Glutamatergic neuron (in vitro differentiated cells): ENCODE measurements around the gene PADI2. TPM values are rescaled to one million over a fixed set of nuclear protein-coding genes. Genes with fewer than 3 reads are reported as not detected.

ENCODE experiments used
- DNase-seq: peaks from one replicate; pipeline ENCODE4 v3.0.0; 2022
- H3K27ac Mint-ChIP-seq: one replicate; pipeline ENCODE4 v1.8.0; 2020; ENCODE audit warnings: mild to moderate bottlenecking, mixed read lengths, inconsistent platforms; ENCODE audit not compliant: unreplicated experiment
- H3K27me3 Mint-ChIP-seq: one replicate; pipeline ENCODE4 v1.8.0; 2020; ENCODE audit warnings: mild to moderate bottlenecking, moderate library complexity, mixed read lengths, inconsistent platforms; ENCODE audit not compliant: unreplicated experiment
- H3K36me3 Mint-ChIP-seq: one replicate; pipeline ENCODE4 v1.8.0; 2020; ENCODE audit warnings: mild to moderate bottlenecking, mixed read lengths, inconsistent platforms; ENCODE audit not compliant: unreplicated experiment
- H3K4me1 Mint-ChIP-seq: one replicate; pipeline ENCODE4 v1.8.0; 2020; ENCODE audit warnings: mild to moderate bottlenecking, low read depth, mixed read lengths, inconsistent platforms; ENCODE audit not compliant: unreplicated experiment
- H3K4me3 Mint-ChIP-seq: one replicate; pipeline ENCODE4 v1.8.0; 2020; ENCODE audit warnings: mild to moderate bottlenecking, mixed read lengths, inconsistent platforms; ENCODE audit not compliant: unreplicated experiment
- H3K9me3 Mint-ChIP-seq: one replicate; pipeline ENCODE4 v1.8.0; 2020; ENCODE audit warnings: mild to moderate bottlenecking, moderate library complexity, mixed read lengths, inconsistent platforms; ENCODE audit not compliant: unreplicated experiment
- CTCF ChIP-seq: fragments of 200-600 bp; sonication (generic); IDR thresholded peaks from one replicate; pipeline ENCODE4 v1.5.0; 2021; ENCODE audit not compliant: partially characterized antibody, unreplicated experiment
- total RNA-seq: library from RNA; stranded (reverse); fragmentation: NEBNext Ultra II Directional; extraction: Animal tissue kit (Norgen Biotek cat#: 25700); gene quantifications from one replicate; pipeline ENCODE4 v1.2.1, GENCODE V29; 2021; ENCODE audit not compliant: unreplicated experiment

Gene PADI2
- total RNA-seq, 1 donor from 2014 or later = 0.74 TPM

DNA sequence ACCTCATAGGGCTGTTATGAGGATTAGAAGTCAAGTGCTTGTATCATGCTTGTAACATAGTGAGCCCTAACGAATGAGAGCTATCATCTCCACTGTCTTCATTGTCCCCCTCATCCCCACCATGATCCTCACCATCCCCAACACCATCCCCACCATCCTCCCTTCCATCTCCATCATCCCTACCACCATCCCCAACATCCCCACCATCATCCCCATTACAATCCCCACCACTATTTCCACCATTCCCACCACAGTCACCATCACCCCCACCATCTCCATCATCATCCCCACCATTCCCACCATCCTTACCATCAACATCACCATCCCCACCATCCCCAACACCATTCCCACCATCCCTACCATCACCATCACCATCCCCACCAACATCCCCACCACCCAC, 46.6 kb upstream of the PADI2 start:
- Mint-ChIP-seq H3K4me3 (no peak overlapping the region), H3K36me3 (peaks cover 4% of the 10 kb centered on the region), H3K27ac (no peak overlapping the region), H3K9me3 (peaks cover 1% of the 10 kb centered on the region), H3K27me3 (peaks cover 11% of the 10 kb centered on the region), H3K4me1 (no peaks in the 10 kb centered on the region)
- no peak for TF ChIP-seq CTCF
- no peak for DNase-seq

DNA sequence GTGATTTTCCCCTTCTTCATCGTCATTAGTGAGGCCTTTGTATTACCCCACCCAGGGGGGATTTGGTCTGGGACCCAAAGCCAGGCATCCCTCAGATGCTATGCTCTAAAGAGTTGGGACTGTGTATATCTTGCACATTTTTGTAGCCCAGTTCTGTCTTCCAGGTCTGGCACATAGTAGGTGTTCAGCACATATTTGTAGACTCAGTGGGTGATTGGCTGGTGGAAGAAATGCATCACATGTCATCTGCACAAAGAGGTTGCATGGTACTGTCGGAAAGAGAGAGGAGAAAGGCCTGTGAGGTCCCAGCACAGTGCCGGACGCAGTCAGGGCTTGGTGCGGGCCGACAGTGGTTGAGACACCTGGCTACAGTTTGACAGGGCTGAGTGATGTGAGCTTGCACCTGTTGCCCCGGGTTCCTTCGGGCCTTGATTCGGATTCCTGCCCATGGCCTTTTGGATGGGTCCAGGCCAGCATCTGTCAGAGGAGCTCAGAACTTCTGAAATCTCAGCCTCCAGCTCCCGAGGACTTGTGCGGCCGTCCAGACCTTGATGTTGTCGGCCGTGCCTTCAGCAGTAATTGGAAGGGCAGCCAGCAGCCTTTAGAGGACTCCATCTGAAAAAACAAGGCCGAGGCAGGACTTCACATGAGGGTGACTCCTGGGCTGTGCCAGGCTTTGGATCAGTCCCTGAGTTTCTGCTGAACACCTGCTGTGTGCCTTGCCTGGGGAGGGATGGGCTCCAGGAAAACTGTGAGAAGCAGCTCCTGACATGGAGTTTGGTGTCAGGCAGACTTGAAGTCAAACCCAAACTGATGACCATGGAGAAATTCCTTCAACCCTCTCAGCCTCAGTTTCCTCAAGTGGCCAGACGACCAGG, 44.8 kb upstream of the PADI2 start:
- H3K9me3 Mint-ChIP-seq = peaks cover 1% of the 10 kb centered on the region
- H3K27me3 Mint-ChIP-seq = peaks cover 11% of the 10 kb centered on the region
- H3K4me3 Mint-ChIP-seq = no peak overlapping the region

GRCh38 chr1:17163371-17163770, 44.1 kb upstream of the PADI2 start:
- H3K4me3 Mint-ChIP-seq = no peak overlapping the region
- H3K4me1 Mint-ChIP-seq = no peaks in the 10 kb centered on the region
- peaks cover 11% of the 10 kb centered on the region for H3K27me3 Mint-ChIP-seq
- no peak overlapping the region for H3K27ac Mint-ChIP-seq
- no peak for DNase-seq
- H3K9me3 Mint-ChIP-seq = peaks cover 2% of the 10 kb centered on the region
- no peak for TF ChIP-seq CTCF
- H3K36me3 Mint-ChIP-seq = peaks cover 4% of the 10 kb centered on the region

More for the DNA sequence above, 44.8 kb upstream of the PADI2 start:
- TF ChIP-seq CTCF = no peak
- DNase-seq = no peak
- Mint-ChIP-seq H3K27ac (no peak overlapping the region), H3K4me1 (no peaks in the 10 kb centered on the region), H3K36me3 (peaks cover 4% of the 10 kb centered on the region)

DNA sequence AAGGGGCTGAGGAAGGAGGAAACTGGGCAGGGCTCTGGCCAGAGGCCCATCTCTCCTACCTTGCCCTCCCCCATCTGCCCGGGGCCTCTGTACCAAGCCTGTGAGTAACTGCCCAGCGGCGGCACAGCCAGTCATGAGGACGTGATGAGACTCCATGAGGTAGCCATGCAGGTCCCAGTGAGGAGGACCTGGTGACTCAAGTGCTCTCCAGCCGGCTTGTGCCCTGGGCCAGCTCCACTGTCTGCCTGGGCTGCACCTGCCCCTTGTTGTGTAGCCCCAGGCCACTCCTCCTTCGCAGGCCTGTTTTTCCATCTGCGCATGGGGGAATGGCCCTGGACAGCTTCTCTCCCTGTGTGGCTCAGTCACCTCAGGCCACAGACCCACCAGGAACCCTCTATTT, 43.7 kb upstream of the PADI2 start:
- Mint-ChIP-seq H3K4me3 (no peak overlapping the region), H3K9me3 (peaks cover 2% of the 10 kb centered on the region), H3K27ac (no peak overlapping the region), H3K27me3 (peaks cover 11% of the 10 kb centered on the region), H3K36me3 (peaks cover 4% of the 10 kb centered on the region), H3K4me1 (no peaks in the 10 kb centered on the region)
- DNase-seq = no peak
- no peak for TF ChIP-seq CTCF
